Astrocyte (in vitro differentiated cells and primary cell): ENCODE measurements around the gene CPNE2. TPM values are rescaled to one million over a fixed set of nuclear protein-coding genes. Genes with fewer than 3 reads are reported as not detected.

Experiments used
- DNase-seq: peaks from one replicate; pipeline ENCODE4 v3.0.0-alpha.2; 2010; ENCODE audit warnings: low read depth
- FAIRE-seq: peaks from 2 replicates; lab custom pipeline; 2011; peaks lifted over from hg19 to GRCh38; lab: Jason Lieb, UNC
- H2AFZ ChIP-seq: 2 replicates; pipeline ENCODE4 v1.6.0; 2012; ENCODE audit warnings: low read depth, low read length, inconsistent platforms
- H3K27ac ChIP-seq: 2 replicates; pipeline ENCODE4 v1.5.1; 2011; ENCODE audit warnings: low read depth, low read length, inconsistent platforms
- H3K27me3 ChIP-seq: 2 replicates; pipeline ENCODE4 v1.6.0; 2011; ENCODE audit warnings: low read length, inconsistent platforms; ENCODE audit not compliant: insufficient read depth
- H3K36me3 ChIP-seq: 2 replicates; pipeline ENCODE4 v1.5.1; 2011; ENCODE audit warnings: low read length, inconsistent platforms; ENCODE audit not compliant: insufficient read depth
- H3K4me1 ChIP-seq: 2 replicates; pipeline ENCODE4 v1.5.1; 2011; ENCODE audit warnings: low read length, inconsistent platforms; ENCODE audit not compliant: insufficient read depth
- H3K4me2 ChIP-seq: 2 replicates; pipeline ENCODE4 v1.6.0; 2012; ENCODE audit warnings: low read length, inconsistent platforms
- H3K4me3 ChIP-seq: 2 replicates; pipeline ENCODE4 v1.5.1; 2011; ENCODE audit warnings: low read depth, mild to moderate bottlenecking, low read length, inconsistent platforms; ENCODE audit not compliant: insufficient read depth
- H3K79me2 ChIP-seq: 2 replicates; pipeline ENCODE4 v1.6.0; 2012; ENCODE audit warnings: mild to moderate bottlenecking, low read length, inconsistent platforms; ENCODE audit not compliant: insufficient read depth
- H3K9ac ChIP-seq: 2 replicates; pipeline ENCODE4 v1.6.0; 2012; ENCODE audit warnings: mild to moderate bottlenecking, low read length, inconsistent platforms
- H3K9me3 ChIP-seq: 2 replicates; pipeline ENCODE4 v1.5.1; 2012; ENCODE audit warnings: low read depth, mild to moderate bottlenecking, low read length, inconsistent platforms; ENCODE audit not compliant: insufficient read depth
- H4K20me1 ChIP-seq: 2 replicates; pipeline ENCODE4 v1.6.0; 2012; ENCODE audit warnings: low read length, inconsistent platforms; ENCODE audit not compliant: insufficient read depth
- H3K27ac Mint-ChIP-seq: one replicate; pipeline ENCODE4 v1.8.0; 2021; ENCODE audit warnings: mild to moderate bottlenecking, mixed read lengths; ENCODE audit not compliant: unreplicated experiment
- H3K27me3 Mint-ChIP-seq: one replicate; pipeline ENCODE4 v1.8.0; 2021; ENCODE audit warnings: low read depth, mixed read lengths; ENCODE audit not compliant: unreplicated experiment
- H3K36me3 Mint-ChIP-seq: one replicate; pipeline ENCODE4 v1.8.0; 2021; ENCODE audit warnings: low read depth, mixed read lengths; ENCODE audit not compliant: unreplicated experiment
- H3K4me1 Mint-ChIP-seq: one replicate; pipeline ENCODE4 v1.8.0; 2021; ENCODE audit warnings: low read depth, mixed read lengths; ENCODE audit not compliant: unreplicated experiment
- H3K4me3 Mint-ChIP-seq: one replicate; pipeline ENCODE4 v1.8.0; 2021; ENCODE audit warnings: mild to moderate bottlenecking, moderate library complexity, mixed read lengths; ENCODE audit not compliant: unreplicated experiment
- H3K9me3 Mint-ChIP-seq: one replicate; pipeline ENCODE4 v1.8.0; 2021; ENCODE audit warnings: mild to moderate bottlenecking, mixed read lengths; ENCODE audit not compliant: unreplicated experiment
- CTCF ChIP-seq: IDR thresholded peaks from 2 replicates; pipeline ENCODE4 v1.5.1; 2011; ENCODE audit warnings: low read depth, mild to moderate bottlenecking, inconsistent platforms, low read length, moderate library complexity; ENCODE audit not compliant: insufficient read depth
- EZH2 ChIP-seq: IDR thresholded peaks from 2 replicates; pipeline ENCODE4 v1.6.1; 2012; ENCODE audit warnings: mild to moderate bottlenecking, low read length, inconsistent platforms; ENCODE audit not compliant: insufficient read depth
- total RNA-seq: library from RNA; stranded (reverse); gene quantifications from 2 replicates; pipeline ENCODE4 v1.2.1, GENCODE V29; 2021

Gene CPNE2
- total RNA-seq, 1 donor from 2014 or later: 19.3 TPM

- Histone ChIP-seq H3K27me3 (no peaks in the 10 kb centered on the region), H4K20me1 (peaks cover 20% of the 10 kb centered on the region), H3K9me3 (no peaks in the 10 kb centered on the region), H3K79me2 (no peaks in the 10 kb centered on the region), H3K27ac (no peak overlapping the region), H3K4me2 (peak overlapping the region; percentile 38), H3K4me3 (no peak overlapping the region), H3K4me1 (peaks cover 22% of the 10 kb centered on the region), H3K36me3 (no peaks in the 10 kb centered on the region), H2AFZ (no peak overlapping the region), H3K9ac (peak overlapping the region; percentile 10)
- no peaks in the 10 kb centered on the region for H3K9me3 Mint-ChIP-seq
- H3K4me1 Mint-ChIP-seq: peaks cover 10% of the 10 kb centered on the region
- H3K27me3 Mint-ChIP-seq: no peaks in the 10 kb centered on the region
- peak overlapping the region; percentile 47 for H3K27ac Mint-ChIP-seq
- H3K4me3 Mint-ChIP-seq: no peak overlapping the region
- no peak for FAIRE-seq
- DNase-seq: peak; percentile 69
- peaks cover 8% of the 10 kb centered on the region for H3K36me3 Mint-ChIP-seq
- TF ChIP-seq EZH2 (no peak), CTCF (no peak)
Measured at GRCh38 chr16:57113042-57113453, 20.7 kb downstream of the CPNE2 start.

GRCh38 chr16:57113664-57114063 is 21.3 kb downstream of the CPNE2 start:
- FAIRE-seq (no peak), DNase-seq (no peak)
- Mint-ChIP-seq H3K27ac (no peak overlapping the region), H3K36me3 (peaks cover 8% of the 10 kb centered on the region), H3K9me3 (no peaks in the 10 kb centered on the region), H3K4me3 (no peak overlapping the region), H3K4me1 (peaks cover 12% of the 10 kb centered on the region), H3K27me3 (no peaks in the 10 kb centered on the region)
- Histone ChIP-seq H3K9ac (no peak overlapping the region), H3K4me1 (peaks cover 22% of the 10 kb centered on the region), H3K27me3 (no peaks in the 10 kb centered on the region), H3K4me2 (no peak overlapping the region), H3K36me3 (no peaks in the 10 kb centered on the region), H3K79me2 (no peaks in the 10 kb centered on the region), H4K20me1 (peaks cover 14% of the 10 kb centered on the region), H2AFZ (no peak overlapping the region), H3K9me3 (no peaks in the 10 kb centered on the region), H3K27ac (no peak overlapping the region), H3K4me3 (no peak overlapping the region)
- TF ChIP-seq CTCF: no peak
- TF ChIP-seq EZH2: no peak

- H3K4me1 Mint-ChIP-seq: peaks cover 10% of the 10 kb centered on the region
- Histone ChIP-seq H3K36me3 (no peaks in the 10 kb centered on the region), H3K4me2 (peak overlapping the region; percentile 44), H3K4me1 (peaks cover 22% of the 10 kb centered on the region), H3K27me3 (no peaks in the 10 kb centered on the region), H2AFZ (no peak overlapping the region), H4K20me1 (peaks cover 9% of the 10 kb centered on the region), H3K27ac (no peak overlapping the region), H3K9me3 (no peaks in the 10 kb centered on the region), H3K79me2 (no peaks in the 10 kb centered on the region), H3K4me3 (no peak overlapping the region), H3K9ac (no peak overlapping the region)
- DNase-seq: no peak
- no peaks in the 10 kb centered on the region for H3K9me3 Mint-ChIP-seq
- TF ChIP-seq EZH2 (no peak), CTCF (no peak)
- H3K27me3 Mint-ChIP-seq: no peaks in the 10 kb centered on the region
- H3K36me3 Mint-ChIP-seq: peaks cover 8% of the 10 kb centered on the region
- FAIRE-seq: no peak
- no peak overlapping the region for H3K4me3 Mint-ChIP-seq
- H3K27ac Mint-ChIP-seq: no peak overlapping the region
Measured at GRCh38 chr16:57115168-57115513, 22.8 kb downstream of the CPNE2 start.
